ENCODE measurements around the gene CEP57L1. TPM values are rescaled to one million over a fixed set of nuclear protein-coding genes. Genes with fewer than 3 reads are reported as not detected.

Gene CEP57L1
- total RNA-seq: 10 to 100 TPM in 1 of 5 experiments, 1 to 10 TPM in 4; 3.1 to 17.2 (median 6.5) TPM
- polyA plus RNA-seq: 1 to 10 TPM; 5.1 to 7.7 TPM
- total RNA-seq: 8.5 reads per million, percentile 33 among the genes with 10 or more reads in this experiment

DNA sequence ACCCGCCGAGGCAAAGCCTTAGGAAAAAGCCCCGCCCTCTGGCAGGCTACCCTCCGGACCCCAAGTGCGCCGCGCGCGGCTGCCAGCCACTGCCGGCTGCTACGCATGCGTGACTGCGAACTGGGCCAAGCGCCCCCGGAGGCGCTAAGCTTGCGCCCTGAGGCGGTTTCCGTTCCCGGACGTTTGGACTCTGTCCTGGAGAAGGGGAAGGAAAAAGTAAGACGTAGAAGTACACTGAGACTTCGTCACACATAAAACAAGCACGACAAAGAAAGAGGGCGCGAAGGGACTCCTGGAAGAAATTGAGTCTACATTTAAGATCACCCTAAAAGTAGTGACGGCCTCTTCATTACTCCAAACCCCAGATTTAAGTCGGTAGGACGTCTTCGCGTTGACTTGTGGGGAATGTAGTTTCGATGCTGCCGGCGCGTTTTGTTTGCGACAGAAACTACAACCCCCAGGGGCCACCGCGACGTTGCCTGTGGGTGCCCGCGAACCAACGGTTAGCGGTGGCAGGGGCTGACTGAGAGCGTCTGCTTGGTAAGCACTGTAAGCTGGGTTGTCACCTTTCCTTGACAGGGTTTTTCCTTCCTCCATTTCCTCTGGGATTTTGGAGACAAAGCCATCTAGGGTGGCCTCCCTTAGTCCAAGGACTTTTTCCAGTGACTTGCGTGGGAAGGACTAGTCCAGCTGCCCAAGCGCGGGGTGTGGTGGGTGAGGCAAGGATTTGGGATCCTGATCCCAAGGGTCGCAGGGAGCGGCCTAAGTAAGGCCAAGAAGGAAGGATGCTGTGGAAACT, at the start of gene CEP57L1:
Gene CEP57L1 (plus strand): TSS at position 472 of the 799 bp plus-strand sequence. CDS start 49,715 bp downstream, outside the sequence.
- peak within 1 kb of the TSS; percentile 94 for H3K27ac ChIP-seq (ENCODE audit: low read depth, low read length)
- DNase-seq: peak; percentile 88 to 96 (median 94)
- peak within 1 kb of the TSS; percentile 98 to 99 (median 99) for H3K27ac Mint-ChIP-seq
- H3K27me3 Mint-ChIP-seq: no peaks in the 10 kb centered on the region
- peak; percentile 81 for ATAC-seq
- H3K4me1 Mint-ChIP-seq: peaks cover 26 to 64% (median 54%) of the 10 kb centered on the region in 7 donors
- H3K4me3 ChIP-seq (ENCODE audit: low read length): peak within 1 kb of the TSS; percentile 96
- ChIA-PET CTCF (interaction anchor here (0.7 to 1.1 kb wide), 2 partner anchors 19 to 295 kb away, joined by 3 to 4 read pairs; no protein-coding TSS in a partner anchor), POLR2A (interaction anchor here (0.7 to 4.0 kb wide), 14 partner anchors 9 to 945 kb away, joined by 3 to 41 read pairs (median 4); partner anchors contain the start of genes AK9, CD164, FIG4 and SNX3)
- H3K27me3 ChIP-seq (ENCODE audit: control insufficient read depth in 2 of 2, insufficient read depth in 2 of 2, low read length in 2 of 2): no peaks in the 10 kb centered on the region
- H3K4me1 ChIP-seq (ENCODE audit: control insufficient read depth in 2 of 2, insufficient read depth in 2 of 2, low read length in 2 of 2): peaks cover 21 to 29% of the 10 kb centered on the region in 2 donors
- no peaks in the 10 kb centered on the region for H3K9me3 ChIP-seq (ENCODE audit: control insufficient read depth in 2 of 3, low read length in 3 of 3)
- peaks cover 0 to 11% (median 0%) of the 10 kb centered on the region in 3 experiments for H3K36me3 ChIP-seq (ENCODE audit: control insufficient read depth in 2 of 3, insufficient read depth in 3 of 3, low read length in 3 of 3)
- intact Hi-C loops (cut with micrococcal nuclease): loop anchor here (1.0 to 10.0 kb wide), 24 partner anchors 36 to 1860 kb away; partner anchors contain the start of genes CD164 (in 2 of the 2), MICAL1 (in 2 of the 2), PPIL6 (in 2 of the 2) and SEC63 (in 2 of the 2)
- H3K4me3 Mint-ChIP-seq: peak within 1 kb of the TSS; percentile 92 to 98 (median 96)
- H3K9me3 Mint-ChIP-seq: no peaks in the 10 kb centered on the region
- peaks cover 0 to 15% (median 8%) of the 10 kb centered on the region in 5 donors for H3K36me3 Mint-ChIP-seq

DNA sequence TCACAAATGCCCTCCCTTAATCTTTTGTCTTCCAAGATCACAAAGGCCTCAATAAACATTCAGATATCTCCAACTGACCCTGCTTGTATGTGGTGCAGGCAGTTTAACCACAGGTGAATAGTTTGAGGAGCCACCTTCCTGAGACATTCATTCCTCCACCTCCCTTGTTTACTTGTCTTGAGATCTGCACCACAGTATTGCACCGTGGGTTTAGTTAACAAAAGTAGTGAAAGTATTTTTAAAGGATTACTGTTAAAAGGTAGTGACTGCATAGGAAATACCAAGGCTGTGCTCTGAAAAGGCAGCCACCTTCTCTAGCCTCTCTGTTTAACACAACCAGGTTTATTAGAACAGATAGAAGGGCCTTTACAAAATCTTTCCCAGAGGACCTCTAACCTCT, 47.1 kb upstream of the CEP57L1 start:
- Mint-ChIP-seq H3K36me3 (peaks cover 0 to 10% (median 7%) of the 10 kb centered on the region in 5 donors), H3K9me3 (peaks cover 0 to 6% (median 0%) of the 10 kb centered on the region in 11 donors), H3K4me1 (peaks cover 4 to 58% (median 27%) of the 10 kb centered on the region in 7 donors), H3K4me3 (no peak overlapping the region), H3K27ac (peak overlapping the region in 8 of 9 donors; percentile 15 to 84 (median 64)), H3K27me3 (peaks cover 0 to 25% (median 0%) of the 10 kb centered on the region in 5 donors)
- Histone ChIP-seq H3K4me3 (ENCODE audit: low read length) (no peak overlapping the region), H3K27me3 (ENCODE audit: control insufficient read depth in 2 of 2, insufficient read depth in 2 of 2, low read length in 2 of 2) (no peaks in the 10 kb centered on the region), H3K27ac (ENCODE audit: low read depth, low read length) (no peak overlapping the region), H3K9me3 (ENCODE audit: control insufficient read depth in 2 of 3, low read length in 3 of 3) (no peaks in the 10 kb centered on the region), H3K4me1 (ENCODE audit: control insufficient read depth in 2 of 2, insufficient read depth in 2 of 2, low read length in 2 of 2) (peaks cover 0 to 14% of the 10 kb centered on the region in 2 donors), H3K36me3 (ENCODE audit: control insufficient read depth in 2 of 3, insufficient read depth in 3 of 3, low read length in 3 of 3) (no peaks in the 10 kb centered on the region)
- intact Hi-C loops (cut with micrococcal nuclease): no loop called here
- ChIA-PET CTCF (interaction anchor here (0.7 kb wide), 1 partner anchor 23 kb away, joined by 3 read pairs; no protein-coding TSS in a partner anchor), POLR2A (interaction anchor here (1.6 kb wide), 1 partner anchor 61 kb away, joined by 4 read pairs; no protein-coding TSS in a partner anchor)
- DNase-seq: no peak
- no peak for ATAC-seq

DNA sequence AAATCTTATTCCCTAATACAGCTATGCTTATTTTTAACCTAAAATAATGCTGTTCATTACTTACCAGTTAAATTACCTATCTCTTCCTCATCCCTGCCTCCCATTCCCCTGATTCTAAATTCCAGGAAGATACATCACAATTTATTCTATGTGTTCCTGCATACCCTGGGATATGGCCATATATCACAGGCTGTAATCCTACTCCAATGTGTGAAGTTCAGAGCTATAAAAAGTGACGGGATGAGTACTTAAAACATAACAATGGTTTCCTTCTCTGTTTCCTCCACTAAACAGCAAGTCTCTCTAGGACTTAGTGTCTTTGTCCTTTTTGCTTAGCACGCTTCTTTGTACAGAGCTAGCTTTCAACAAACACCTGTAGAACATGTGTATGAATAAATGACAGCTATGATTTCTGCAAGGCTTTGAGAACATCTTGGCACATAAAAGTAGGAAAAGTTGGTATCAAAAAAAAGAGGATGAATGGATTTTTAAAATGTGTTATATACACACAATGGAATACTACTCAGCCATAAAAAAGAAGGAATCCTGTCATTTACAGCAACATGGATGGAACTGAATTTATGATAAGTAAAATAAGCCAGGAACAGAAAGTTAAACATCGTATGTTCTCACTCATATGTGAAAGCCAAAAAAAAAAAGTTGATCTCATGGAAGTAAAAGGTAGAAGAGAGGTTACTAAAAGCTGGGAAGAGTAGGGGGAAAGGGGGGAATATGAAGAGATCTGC, 46.5 kb upstream of the CEP57L1 start:
- no peaks in the 10 kb centered on the region for H3K36me3 ChIP-seq (ENCODE audit: control insufficient read depth in 2 of 3, insufficient read depth in 3 of 3, low read length in 3 of 3)
- DNase-seq: no peak
- peak overlapping the region in 6 of 9 donors; percentile 15 to 84 (median 54) for H3K27ac Mint-ChIP-seq
- H3K27me3 ChIP-seq (ENCODE audit: control insufficient read depth in 2 of 2, insufficient read depth in 2 of 2, low read length in 2 of 2): no peaks in the 10 kb centered on the region
- H3K36me3 Mint-ChIP-seq: peaks cover 0 to 9% (median 6%) of the 10 kb centered on the region in 5 donors
- no peak overlapping the region for H3K27ac ChIP-seq (ENCODE audit: low read depth, low read length)
- H3K27me3 Mint-ChIP-seq: peaks cover 0 to 22% (median 0%) of the 10 kb centered on the region in 5 donors
- intact Hi-C loops (cut with micrococcal nuclease): no loop called here
- H3K9me3 Mint-ChIP-seq: peaks cover 0 to 3% (median 0%) of the 10 kb centered on the region in 11 donors
- ATAC-seq: no peak
- ChIA-PET CTCF (interaction anchor here (0.7 to 0.9 kb wide), 3 partner anchors 11 to 38 kb away, joined by 3 read pairs; no protein-coding TSS in a partner anchor), POLR2A (interaction anchor here (0.6 to 1.6 kb wide), 5 partner anchors 10 to 175 kb away, joined by 3 to 4 read pairs (median 3); no protein-coding TSS in a partner anchor)
- no peak overlapping the region for H3K4me3 ChIP-seq (ENCODE audit: low read length)
- H3K4me1 Mint-ChIP-seq: peaks cover 4 to 56% (median 28%) of the 10 kb centered on the region in 7 donors
- no peak overlapping the region for H3K4me3 Mint-ChIP-seq
- peaks cover 0 to 14% of the 10 kb centered on the region in 2 donors for H3K4me1 ChIP-seq (ENCODE audit: control insufficient read depth in 2 of 2, insufficient read depth in 2 of 2, low read length in 2 of 2)
- H3K9me3 ChIP-seq (ENCODE audit: control insufficient read depth in 2 of 3, low read length in 3 of 3): no peaks in the 10 kb centered on the region

- Histone ChIP-seq H3K36me3 (ENCODE audit: control insufficient read depth in 2 of 3, insufficient read depth in 3 of 3, low read length in 3 of 3) (no peaks in the 10 kb centered on the region), H3K9me3 (ENCODE audit: control insufficient read depth in 2 of 3, low read length in 3 of 3) (no peaks in the 10 kb centered on the region), H3K27me3 (ENCODE audit: control insufficient read depth in 2 of 2, insufficient read depth in 2 of 2, low read length in 2 of 2) (no peaks in the 10 kb centered on the region), H3K27ac (ENCODE audit: low read depth, low read length) (no peak overlapping the region), H3K4me1 (ENCODE audit: control insufficient read depth in 2 of 2, insufficient read depth in 2 of 2, low read length in 2 of 2) (peaks cover 0 to 14% of the 10 kb centered on the region in 2 donors), H3K4me3 (ENCODE audit: low read length) (no peak overlapping the region)
- peaks cover 4 to 58% (median 28%) of the 10 kb centered on the region in 7 donors for H3K4me1 Mint-ChIP-seq
- H3K4me3 Mint-ChIP-seq: no peak overlapping the region
- DNase-seq: no peak
- H3K27ac Mint-ChIP-seq: no peak overlapping the region
- no peak for ATAC-seq
- H3K27me3 Mint-ChIP-seq: peaks cover 0 to 26% (median 0%) of the 10 kb centered on the region in 5 donors
- peaks cover 0 to 3% (median 0%) of the 10 kb centered on the region in 11 donors for H3K9me3 Mint-ChIP-seq
- CTCF ChIA-PET: interaction anchor here (0.5 kb wide), 1 partner anchor 366 kb away, joined by 3 read pairs; no protein-coding TSS in a partner anchor
- H3K36me3 Mint-ChIP-seq: peaks cover 0 to 11% (median 6%) of the 10 kb centered on the region in 5 donors
- intact Hi-C loops (cut with micrococcal nuclease): loop anchor here in 1 of 2 donors (2.0 kb wide), 1 partner anchor 13 kb away; no protein-coding TSS in a partner anchor
- POLR2A ChIA-PET: interaction anchor here (0.6 to 1.6 kb wide), 3 partner anchors 21 to 63 kb away, joined by 3 to 4 read pairs (median 4); no protein-coding TSS in a partner anchor
These were observed 45.3 kb upstream of the CEP57L1 start for GRCh38 chr6:109050012-109050411.

DNA sequence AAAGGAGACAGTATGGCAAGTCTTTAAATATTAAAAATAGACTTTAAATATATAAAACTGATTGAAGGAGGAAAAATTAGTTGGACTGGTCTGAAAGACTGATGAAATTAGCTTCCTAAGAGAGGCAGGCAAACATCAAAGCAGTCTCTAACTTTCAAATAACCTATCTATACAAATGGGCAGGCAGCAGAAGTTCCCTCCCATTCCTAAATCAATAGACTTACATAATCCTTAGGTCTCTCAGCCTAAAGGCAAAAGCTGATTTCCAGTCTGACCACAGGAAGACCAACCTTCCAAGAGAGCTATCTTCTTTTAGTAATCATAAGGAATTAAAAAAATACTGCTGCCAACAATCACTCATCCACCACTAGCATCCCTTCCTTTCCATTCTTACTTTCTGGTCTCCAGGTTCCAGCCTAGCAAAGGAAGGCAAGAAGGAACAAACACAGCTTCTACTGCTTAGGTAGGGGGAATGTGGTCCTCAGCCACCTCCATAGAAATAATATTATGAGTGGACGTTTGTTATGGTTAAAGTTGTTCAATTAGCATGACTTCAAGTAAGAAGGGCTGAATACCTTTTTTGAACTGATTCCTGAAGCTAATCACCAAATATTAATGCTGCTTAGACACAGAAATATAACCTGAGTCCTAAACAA, 44.7 kb upstream of the CEP57L1 start:
- intact Hi-C loops (cut with micrococcal nuclease): loop anchor here in 1 of 2 donors (2.0 kb wide), 1 partner anchor 14 kb away; no protein-coding TSS in a partner anchor
- Histone ChIP-seq H3K27ac (ENCODE audit: low read depth, low read length) (no peak overlapping the region), H3K36me3 (ENCODE audit: control insufficient read depth in 2 of 3, insufficient read depth in 3 of 3, low read length in 3 of 3) (no peaks in the 10 kb centered on the region), H3K9me3 (ENCODE audit: control insufficient read depth in 2 of 3, low read length in 3 of 3) (no peaks in the 10 kb centered on the region), H3K4me3 (ENCODE audit: low read length) (no peak overlapping the region), H3K27me3 (ENCODE audit: control insufficient read depth in 2 of 2, insufficient read depth in 2 of 2, low read length in 2 of 2) (no peaks in the 10 kb centered on the region), H3K4me1 (ENCODE audit: control insufficient read depth in 2 of 2, insufficient read depth in 2 of 2, low read length in 2 of 2) (peaks cover 0 to 14% of the 10 kb centered on the region in 2 donors)
- no peak overlapping the region for H3K27ac Mint-ChIP-seq
- peaks cover 0 to 28% (median 0%) of the 10 kb centered on the region in 5 donors for H3K27me3 Mint-ChIP-seq
- ATAC-seq (no peak), DNase-seq (no peak)
- ChIA-PET CTCF (interaction anchor here (0.6 to 3.0 kb wide), 3 partner anchors 22 to 185 kb away, joined by 3 to 13 read pairs (median 3); no protein-coding TSS in a partner anchor), POLR2A (interaction anchor here (0.5 to 0.6 kb wide), 3 partner anchors 18 to 1135 kb away, joined by 3 to 6 read pairs (median 4); no protein-coding TSS in a partner anchor)
- peaks cover 0 to 3% (median 0%) of the 10 kb centered on the region in 11 donors for H3K9me3 Mint-ChIP-seq
- H3K36me3 Mint-ChIP-seq: peaks cover 0 to 8% (median 2%) of the 10 kb centered on the region in 5 donors
- H3K4me1 Mint-ChIP-seq: peaks cover 4 to 55% (median 28%) of the 10 kb centered on the region in 7 donors
- no peak overlapping the region for H3K4me3 Mint-ChIP-seq
